K562 (cell line): ENCODE results near the gene SNX17. TPM values are rescaled to one million over a fixed set of nuclear protein-coding genes. Genes with fewer than 3 reads are reported as not detected.

Source experiments
- ATAC-seq: fragments of 200-7000 bp; cut with Tn5 transposase; 3 replicates; pipeline ENCODE4 v1.9.1; 2020; ENCODE audit warnings: moderate library complexity
- BruUV-seq: library from RNA; stranded (reverse); fragments of 400-500 nt; replicated peaks from 2 replicates; lab custom pipeline; 2021; lab: Mats Ljungman, UMichigan
- CTCF ChIA-PET: fragments of 300-600 bp; formaldehyde crosslinking; extraction: SDS; loops from one replicate; lab custom pipeline; 2021; ENCODE audit warnings: low intra/inter-chr PET ratio; lab: Yijun Ruan, JAX
- POLR2A ChIA-PET: fragments of 300-600, 350-650 bp; sonication (Branson Sonifier 250); formaldehyde crosslinking; extraction: SDS; loops from one replicate; lab custom pipeline; 2021; ENCODE audit warnings: antibody characterized with exemption, inconsistent platforms; lab: Yijun Ruan, JAX
- DNase-seq, 4 experiments: peaks; one replicate each; pipeline versions ENCODE4 v3.0.0 to v3.0.0-alpha.2; 2011 to 2018; ENCODE audit warnings: low spot score in 3 of 4, mixed read lengths in 3 of 4; ENCODE audit errors: extremely low read depth in 1 of 4
- FAIRE-seq: peaks from 2 replicates; lab custom pipeline; 2011; peaks lifted over from hg19 to GRCh38; lab: Jason Lieb, UNC
- H2AFZ ChIP-seq: 2 replicates; pipeline ENCODE4 v1.6.0; 2011; ENCODE audit warnings: low read depth, low read length, control low read depth, inconsistent platforms
- H3K27ac ChIP-seq: fragments of 200-600 bp; 3 replicates; pipeline ENCODE4 v1.8.0; 2011; ENCODE audit warnings: low read depth, mild to moderate bottlenecking, control low read depth, inconsistent platforms, low read length, moderate library complexity, mixed read lengths; ENCODE audit errors: extremely low read depth
- H3K27me3 ChIP-seq, 2 experiments: fragments of 300-600 bp in 1 of 2; 2 replicates in 1 of 2; 3 replicates in 1 of 2; pipeline versions ENCODE4 v1.6.0 to v1.8.0; 2011; ENCODE audit warnings: inconsistent platforms in 2 of 2, low read length in 2 of 2, mild to moderate bottlenecking in 1 of 2, mixed read lengths in 1 of 2, moderate library complexity in 1 of 2; ENCODE audit not compliant: control insufficient read depth in 2 of 2, insufficient read depth in 2 of 2
- H3K36me3 ChIP-seq: fragments of 300-600 bp; 3 replicates; pipeline ENCODE4 v1.8.0; 2011; ENCODE audit warnings: mild to moderate bottlenecking, low read length, inconsistent platforms; ENCODE audit not compliant: control insufficient read depth, insufficient read depth
- H3K4me1 ChIP-seq, 2 experiments: fragments of 200-600 bp in 1 of 2; replicated peaks in 1 of 2; 2 replicates in 1 of 2; 3 replicates in 1 of 2; pipeline versions ENCODE4 v1.5.1 to v1.8.0; 2011; ENCODE audit warnings: inconsistent platforms in 2 of 2, low read length in 2 of 2, mild to moderate bottlenecking in 1 of 2, mixed read lengths in 1 of 2, moderate library complexity in 1 of 2; ENCODE audit not compliant: control insufficient read depth in 2 of 2, insufficient read depth in 2 of 2
- H3K4me2 ChIP-seq: 2 replicates; pipeline ENCODE4 v1.6.1; 2011; ENCODE audit warnings: low read length, control low read depth, inconsistent platforms, mixed read lengths; ENCODE audit not compliant: insufficient read depth
- H3K4me3 ChIP-seq: fragments of 200-600 bp; sonication (generic), shearing (Covaris generic); 2 replicates; pipeline ENCODE4 v1.5.1; 2016; ENCODE audit warnings: control low read depth, inconsistent platforms
- H3K79me2 ChIP-seq: fragments of 200-600 bp; 3 replicates; pipeline ENCODE4 v1.8.0; 2011; ENCODE audit warnings: low read length, inconsistent platforms; ENCODE audit not compliant: control insufficient read depth, insufficient read depth
- H3K9ac ChIP-seq, 2 experiments: 2 replicates each; pipeline versions ENCODE4 v1.6.0 to v1.6.1; 2011; ENCODE audit warnings: low read depth in 2 of 2, low read length in 2 of 2, control low read depth in 1 of 2, inconsistent platforms in 1 of 2, mild to moderate bottlenecking in 1 of 2, mixed read lengths in 1 of 2; ENCODE audit not compliant: insufficient read depth in 1 of 2
- H3K9me1 ChIP-seq: one replicate; pipeline ENCODE4 v1.6.0; 2011; ENCODE audit warnings: inconsistent platforms, mild to moderate bottlenecking, low read length, moderate library complexity; ENCODE audit not compliant: control insufficient read depth, insufficient read depth
- H3K9me3 ChIP-seq: replicated peaks from 2 replicates; pipeline ENCODE4 v1.5.1; 2011; ENCODE audit warnings: low read depth, low read length, inconsistent platforms; ENCODE audit not compliant: control insufficient read depth, insufficient read depth
- H4K20me1 ChIP-seq: replicated peaks from 2 replicates; pipeline ENCODE4 v1.6.1; 2011; ENCODE audit warnings: low read length, inconsistent platforms, mixed read lengths; ENCODE audit not compliant: control insufficient read depth, insufficient read depth
- CBX2 ChIP-seq: fragments of 200-600 bp; sonication (generic); IDR thresholded peaks from one replicate; pipeline ENCODE4 v1.6.1; 2012; ENCODE audit warnings: mild to moderate bottlenecking, low read length, inconsistent platforms; ENCODE audit not compliant: insufficient read depth, poor library complexity, severe bottlenecking
- HDAC8 ChIP-seq: fragments of 450-650 bp; IDR thresholded peaks from 2 replicates; pipeline ENCODE4 v1.6.1; 2016; ENCODE audit warnings: mild to moderate bottlenecking, missing genetic modification characterization, moderate library complexity, missing compliant biosample characterization
- RUNX1 ChIP-seq: sonication (generic); IDR thresholded peaks from 2 replicates; pipeline ENCODE4 v1.6.1; 2016; ENCODE audit warnings: antibody characterized with exemption, low read depth
- TFAP4 ChIP-seq: sonication (generic); formaldehyde crosslinking; IDR thresholded peaks from 2 replicates; pipeline ENCODE4 v1.8.0; 2022; ENCODE audit warnings: missing genetic modification reagents, mild to moderate bottlenecking, moderate library complexity, borderline replicate concordance
- YY1 ChIP-seq, 3 experiments: IDR thresholded peaks; 2 replicates each; pipeline ENCODE4 v1.6.1; 2011; ENCODE audit warnings: low read length in 2 of 3, mild to moderate bottlenecking in 2 of 3, moderate library complexity in 2 of 3, borderline replicate concordance in 1 of 3, control low read depth in 1 of 3, low read depth in 1 of 3; ENCODE audit not compliant: insufficient read depth in 3 of 3, insufficient replicate concordance in 2 of 3, control insufficient read depth in 1 of 3, insufficient read length in 1 of 3; ENCODE audit errors: extremely low read depth in 1 of 3
- ZNF121 ChIP-seq: sonication (generic); formaldehyde crosslinking; conservative IDR thresholded peaks from 2 replicates; pipeline ENCODE4 v1.8.0; 2022; ENCODE audit warnings: missing genetic modification reagents
- WGBS: fragments of 100-300 bp; shearing (Covaris generic); methylation state at CpG from one replicate; pipeline ENCODE4 v1.1.6; 2016; ENCODE audit warnings: low coverage, mixed read lengths; ENCODE audit not compliant: insufficient coverage; ENCODE audit errors: missing lambda C conversion rate; 5-methylcytosine and 5-hydroxymethylcytosine counted together
- in situ Hi-C: fragments of 300-500 bp; cut with MboI; formaldehyde crosslinking; loops from 4 replicates; pipeline ENCODE4 v1.15.0; 2018; ENCODE audit warnings: inconsistent platforms, mixed read lengths
- intact Hi-C: fragments of 100-400 bp; cut with micrococcal nuclease; formaldehyde crosslinking; loops from 2 replicates; pipeline ENCODE4 v1.14.2; 2022
- polyA plus RNA-seq, 8 experiments: library from polyadenylated mRNA; depleted of rRNA in 4 of 8; stranded (reverse) in 5 of 8; unstranded in 3 of 8; fragments of >200 nt; fragmentation: Nextera tagmentation in 2 of 8; fragmentation: Illumina TruSeq in 1 of 8; extraction: Ambion mirVana in 2 of 8; extraction: Trizol in 1 of 8; gene quantifications; 2 replicates each; pipeline versions ENCODE4 v1.2.1 to v1.2.3, GENCODE V29; 2011 to 2014; ENCODE audit warnings: inconsistent platforms in 1 of 8, missing spikeins in 1 of 8
- total RNA-seq, 7 experiments: library from RNA; depleted of rRNA in 6 of 7; stranded (reverse); fragments of >200 nt in 6 of 7; fragmentation: Illumina TruSeq in 2 of 7; extraction: Trizol in 2 of 7; gene quantifications; 2 replicates each; pipeline versions ENCODE4 v1.2.1 to v1.2.3, GENCODE V29; 2011 to 2021; ENCODE audit warnings: low replicate concordance in 1 of 7
- TF ChIP-seq, protein P1 (sequence below), 2 experiments: fragments of 150-350 bp in 1 of 2; IDR thresholded peaks; 2 replicates each; pipeline ENCODE4 v1.6.1; 2012 to 2016; ENCODE audit warnings: low read depth in 2 of 2, low read length in 2 of 2, mild to moderate bottlenecking in 1 of 2, moderate library complexity in 1 of 2
- TF ChIP-seq, protein P2 (sequence below): sonication (generic); formaldehyde crosslinking; IDR thresholded peaks from 2 replicates; pipeline ENCODE4 v1.8.0; 2022; ENCODE audit warnings: mild to moderate bottlenecking, missing genetic modification reagents
- TF ChIP-seq, protein P3 (sequence below): sonication (generic); formaldehyde crosslinking; IDR thresholded peaks from 2 replicates; pipeline ENCODE4 v1.8.1; 2023; ENCODE audit warnings: missing genetic modification reagents, mild to moderate bottlenecking, borderline replicate concordance

Gene SNX17
- total and polyA plus RNA-seq, 9 of the 15 experiments (the other 6 are each of a cell fraction or from before 2014, with no cell fraction given), result 3.0 to 75.7 (median 54.6) TPM

- DNase-seq (peak in 2 of 4 experiments; percentile 64 to 86), FAIRE-seq (no peak), ATAC-seq (peak; percentile 65)
- Histone ChIP-seq H3K27me3 (no peaks in the 10 kb centered on the region), H3K27ac (peak overlapping the region; percentile 98), H2AFZ (peak overlapping the region; percentile 93), H3K36me3 (peaks cover 9% of the 10 kb centered on the region; the same call in 2 of the 3 replicates), H3K4me3 (peak overlapping the region; percentile 77), H3K4me1 (peaks cover 12 to 19% of the 10 kb centered on the region in 2 experiments; a peak in 4 of 5 replicates), H3K9me1 (no peaks in the 10 kb centered on the region), H3K79me2 (peaks cover 76% of the 10 kb centered on the region), H3K4me2 (peak overlapping the region; percentile 97), H3K9ac (peak overlapping the region; percentile 94 to 97), H3K9me3 (no peaks in the 10 kb centered on the region), H4K20me1 (no peaks in the 10 kb centered on the region)
- ChIA-PET CTCF (interaction anchor here (0.6 to 0.7 kb wide), 2 partner anchors 22 to 32 kb away, joined by 3 to 4 read pairs; no protein-coding TSS in a partner anchor), POLR2A (interaction anchor here (0.6 to 2.7 kb wide), 11 partner anchors 11 to 241 kb away, joined by 3 to 39 read pairs (median 4); partner anchors contain the start of genes EIF2B4, MPV17 and ZNF513)
- in situ Hi-C loops, result no loop called here
- intact Hi-C loops, result loop anchor here (1.0 kb wide), 2 partner anchors 14 to 33 kb away; partner anchors contain the start of genes EIF2B4, MPV17 and SNX17
- 0% methylated on average over 12 of the region's 12 CpGs for WGBS
- no TSS peak for BruUV-seq
- TF ChIP-seq HDAC8 (tag) (0 out of 2 replicates have a peak, but pooled peaks have one; percentile 14), ZNF121 (CRISPR knock-in tag) (no peak), CBX2 (no peak), RUNX1 (0 out of 2 replicates have a peak, but pooled peaks have one; percentile 28), YY1 (IDR thresholded peaks at IDR 0.05; ENCODE audit: borderline replicate concordance in 1 of 3, control insufficient read depth in 1 of 3, extremely low read depth in 1 of 3, insufficient read depth in 3 of 3, insufficient read length in 1 of 3, insufficient replicate concordance in 2 of 3, low read depth in 1 of 3, low read length in 2 of 3) (peak in 2 of 3 experiments; percentile 13 to 68), TFAP4 (CRISPR knock-in tag) (0 out of 2 replicates have a peak, but pooled peaks have one; percentile 77)
- TF ChIP-seq, protein P1, sequence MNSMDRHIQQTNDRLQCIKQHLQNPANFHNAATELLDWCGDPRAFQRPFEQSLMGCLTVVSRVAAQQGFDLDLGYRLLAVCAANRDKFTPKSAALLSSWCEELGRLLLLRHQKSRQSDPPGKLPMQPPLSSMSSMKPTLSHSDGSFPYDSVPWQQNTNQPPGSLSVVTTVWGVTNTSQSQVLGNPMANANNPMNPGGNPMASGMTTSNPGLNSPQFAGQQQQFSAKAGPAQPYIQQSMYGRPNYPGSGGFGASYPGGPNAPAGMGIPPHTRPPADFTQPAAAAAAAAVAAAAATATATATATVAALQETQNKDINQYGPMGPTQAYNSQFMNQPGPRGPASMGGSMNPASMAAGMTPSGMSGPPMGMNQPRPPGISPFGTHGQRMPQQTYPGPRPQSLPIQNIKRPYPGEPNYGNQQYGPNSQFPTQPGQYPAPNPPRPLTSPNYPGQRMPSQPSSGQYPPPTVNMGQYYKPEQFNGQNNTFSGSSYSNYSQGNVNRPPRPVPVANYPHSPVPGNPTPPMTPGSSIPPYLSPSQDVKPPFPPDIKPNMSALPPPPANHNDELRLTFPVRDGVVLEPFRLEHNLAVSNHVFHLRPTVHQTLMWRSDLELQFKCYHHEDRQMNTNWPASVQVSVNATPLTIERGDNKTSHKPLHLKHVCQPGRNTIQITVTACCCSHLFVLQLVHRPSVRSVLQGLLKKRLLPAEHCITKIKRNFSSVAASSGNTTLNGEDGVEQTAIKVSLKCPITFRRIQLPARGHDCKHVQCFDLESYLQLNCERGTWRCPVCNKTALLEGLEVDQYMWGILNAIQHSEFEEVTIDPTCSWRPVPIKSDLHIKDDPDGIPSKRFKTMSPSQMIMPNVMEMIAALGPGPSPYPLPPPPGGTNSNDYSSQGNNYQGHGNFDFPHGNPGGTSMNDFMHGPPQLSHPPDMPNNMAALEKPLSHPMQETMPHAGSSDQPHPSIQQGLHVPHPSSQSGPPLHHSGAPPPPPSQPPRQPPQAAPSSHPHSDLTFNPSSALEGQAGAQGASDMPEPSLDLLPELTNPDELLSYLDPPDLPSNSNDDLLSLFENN (IDR thresholded peaks at IDR 0.05; ENCODE audit: low read depth in 2 of 2, low read length in 2 of 2), result no peak
- TF ChIP-seq, protein P2, sequence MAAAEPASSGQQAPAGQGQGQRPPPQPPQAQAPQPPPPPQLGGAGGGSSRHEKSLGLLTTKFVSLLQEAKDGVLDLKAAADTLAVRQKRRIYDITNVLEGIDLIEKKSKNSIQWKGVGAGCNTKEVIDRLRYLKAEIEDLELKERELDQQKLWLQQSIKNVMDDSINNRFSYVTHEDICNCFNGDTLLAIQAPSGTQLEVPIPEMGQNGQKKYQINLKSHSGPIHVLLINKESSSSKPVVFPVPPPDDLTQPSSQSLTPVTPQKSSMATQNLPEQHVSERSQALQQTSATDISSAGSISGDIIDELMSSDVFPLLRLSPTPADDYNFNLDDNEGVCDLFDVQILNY, result no peak
- TF ChIP-seq, protein P3, sequence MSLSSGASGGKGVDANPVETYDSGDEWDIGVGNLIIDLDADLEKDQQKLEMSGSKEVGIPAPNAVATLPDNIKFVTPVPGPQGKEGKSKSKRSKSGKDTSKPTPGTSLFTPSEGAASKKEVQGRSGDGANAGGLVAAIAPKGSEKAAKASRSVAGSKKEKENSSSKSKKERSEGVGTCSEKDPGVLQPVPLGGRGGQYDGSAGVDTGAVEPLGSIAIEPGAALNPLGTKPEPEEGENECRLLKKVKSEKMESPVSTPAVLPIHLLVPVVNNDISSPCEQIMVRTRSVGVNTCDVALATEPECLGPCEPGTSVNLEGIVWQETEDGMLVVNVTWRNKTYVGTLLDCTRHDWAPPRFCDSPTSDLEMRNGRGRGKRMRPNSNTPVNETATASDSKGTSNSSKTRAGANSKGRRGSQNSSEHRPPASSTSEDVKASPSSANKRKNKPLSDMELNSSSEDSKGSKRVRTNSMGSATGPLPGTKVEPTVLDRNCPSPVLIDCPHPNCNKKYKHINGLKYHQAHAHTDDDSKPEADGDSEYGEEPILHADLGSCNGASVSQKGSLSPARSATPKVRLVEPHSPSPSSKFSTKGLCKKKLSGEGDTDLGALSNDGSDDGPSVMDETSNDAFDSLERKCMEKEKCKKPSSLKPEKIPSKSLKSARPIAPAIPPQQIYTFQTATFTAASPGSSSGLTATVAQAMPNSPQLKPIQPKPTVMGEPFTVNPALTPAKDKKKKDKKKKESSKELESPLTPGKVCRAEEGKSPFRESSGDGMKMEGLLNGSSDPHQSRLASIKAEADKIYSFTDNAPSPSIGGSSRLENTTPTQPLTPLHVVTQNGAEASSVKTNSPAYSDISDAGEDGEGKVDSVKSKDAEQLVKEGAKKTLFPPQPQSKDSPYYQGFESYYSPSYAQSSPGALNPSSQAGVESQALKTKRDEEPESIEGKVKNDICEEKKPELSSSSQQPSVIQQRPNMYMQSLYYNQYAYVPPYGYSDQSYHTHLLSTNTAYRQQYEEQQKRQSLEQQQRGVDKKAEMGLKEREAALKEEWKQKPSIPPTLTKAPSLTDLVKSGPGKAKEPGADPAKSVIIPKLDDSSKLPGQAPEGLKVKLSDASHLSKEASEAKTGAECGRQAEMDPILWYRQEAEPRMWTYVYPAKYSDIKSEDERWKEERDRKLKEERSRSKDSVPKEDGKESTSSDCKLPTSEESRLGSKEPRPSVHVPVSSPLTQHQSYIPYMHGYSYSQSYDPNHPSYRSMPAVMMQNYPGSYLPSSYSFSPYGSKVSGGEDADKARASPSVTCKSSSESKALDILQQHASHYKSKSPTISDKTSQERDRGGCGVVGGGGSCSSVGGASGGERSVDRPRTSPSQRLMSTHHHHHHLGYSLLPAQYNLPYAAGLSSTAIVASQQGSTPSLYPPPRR, result 0 out of 2 replicates have a peak, but pooled peaks have one; percentile 7
Observed at GRCh38 chr2:27356056-27356381, 14.4 kb upstream of the SNX17 start.
